BE2C (cell line): ENCODE data around the gene ADAMTS15. TPM values are rescaled to one million over a fixed set of nuclear protein-coding genes. Genes with fewer than 3 reads are reported as not detected.
A peak's percentile ranks its signal among the peaks of the same experiment; 100 is the strongest.

ENCODE experiments used
- DNase-seq: peaks from one replicate; pipeline ENCODE4 v3.0.0-alpha.2; 2020
- H3K27me3 ChIP-seq: fragments of 250-450 bp; sonication (Bioruptor Pico); 2 replicates; pipeline ENCODE4 v1.5.1; 2020; ENCODE audit warnings: mild to moderate bottlenecking
- H3K36me3 ChIP-seq: fragments of 250-450 bp; sonication (Bioruptor Pico); 2 replicates; pipeline ENCODE4 v1.5.1; 2020; ENCODE audit warnings: mild to moderate bottlenecking
- H3K4me1 ChIP-seq: fragments of 250-450 bp; sonication (Bioruptor Pico); 2 replicates; pipeline ENCODE4 v1.5.1; 2020
- H3K4me3 ChIP-seq: 2 replicates; pipeline ENCODE4 v1.5.1; 2011; ENCODE audit warnings: low read depth, low read length
- H3K9me3 ChIP-seq: fragments of 250-450 bp; sonication (Bioruptor Pico); 2 replicates; pipeline ENCODE4 v1.5.1; 2020
- polyA plus RNA-seq: library from polyadenylated mRNA; unstranded; fragments of >200 nt; gene quantifications from one replicate; pipeline ENCODE4 v1.2.1, GENCODE V29; 2012; ENCODE audit warnings: low read depth, missing spikeins; ENCODE audit not compliant: insufficient read length, insufficient read depth
- TF ChIP-seq, protein P1 (sequence below): IDR thresholded peaks from 2 replicates; pipeline ENCODE4 v1.5.1; 2012; ENCODE audit warnings: mild to moderate bottlenecking, low read depth, low read length

The ADAMTS15 gene
- polyA plus RNA-seq = 0.99 TPM

DNA sequence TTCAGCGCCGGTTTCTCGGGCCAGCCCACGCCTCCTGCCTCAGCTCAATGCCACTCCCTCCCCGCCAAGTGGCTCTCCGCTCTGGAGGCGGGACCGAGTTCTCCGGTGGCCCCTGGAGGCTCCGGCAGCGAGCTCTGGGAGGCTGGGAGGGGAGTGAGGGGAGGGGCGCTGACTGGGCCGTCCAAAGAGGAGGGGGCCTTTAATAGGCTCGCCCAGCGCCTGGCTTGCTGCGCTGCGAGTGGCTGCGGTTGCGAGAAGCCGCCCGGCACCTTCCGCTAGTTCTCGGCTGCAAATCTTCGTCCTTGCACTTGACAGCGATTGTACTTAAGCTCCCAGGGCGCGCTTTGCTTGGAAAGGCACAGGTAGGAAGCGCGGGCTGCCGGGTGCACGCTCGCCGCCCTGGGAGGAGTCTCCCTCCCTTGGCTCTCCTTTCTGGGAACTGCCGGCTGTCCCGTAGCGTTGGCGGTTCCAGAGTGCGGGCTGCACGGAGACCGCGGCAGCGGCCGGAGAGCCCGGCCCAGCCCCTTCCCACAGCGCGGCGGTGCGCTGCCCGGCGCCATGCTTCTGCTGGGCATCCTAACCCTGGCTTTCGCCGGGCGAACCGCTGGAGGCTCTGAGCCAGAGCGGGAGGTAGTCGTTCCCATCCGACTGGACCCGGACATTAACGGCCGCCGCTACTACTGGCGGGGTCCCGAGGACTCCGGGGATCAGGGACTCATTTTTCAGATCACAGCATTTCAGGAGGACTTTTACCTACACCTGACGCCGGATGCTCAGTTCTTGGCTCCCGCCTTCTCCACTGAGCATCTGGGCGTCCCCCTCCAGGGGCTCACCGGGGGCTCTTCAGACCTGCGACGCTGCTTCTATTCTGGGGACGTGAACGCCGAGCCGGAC is at the start of gene ADAMTS15:
ADAMTS15 (plus strand) TSS at position 230 of the 894 bp plus-strand sequence; CDS start at position 559, 329 bp downstream.
- H3K9me3 ChIP-seq = no peaks in the 10 kb centered on the region
- H3K36me3 ChIP-seq = no peaks in the 10 kb centered on the region
- TF ChIP-seq, protein P1, sequence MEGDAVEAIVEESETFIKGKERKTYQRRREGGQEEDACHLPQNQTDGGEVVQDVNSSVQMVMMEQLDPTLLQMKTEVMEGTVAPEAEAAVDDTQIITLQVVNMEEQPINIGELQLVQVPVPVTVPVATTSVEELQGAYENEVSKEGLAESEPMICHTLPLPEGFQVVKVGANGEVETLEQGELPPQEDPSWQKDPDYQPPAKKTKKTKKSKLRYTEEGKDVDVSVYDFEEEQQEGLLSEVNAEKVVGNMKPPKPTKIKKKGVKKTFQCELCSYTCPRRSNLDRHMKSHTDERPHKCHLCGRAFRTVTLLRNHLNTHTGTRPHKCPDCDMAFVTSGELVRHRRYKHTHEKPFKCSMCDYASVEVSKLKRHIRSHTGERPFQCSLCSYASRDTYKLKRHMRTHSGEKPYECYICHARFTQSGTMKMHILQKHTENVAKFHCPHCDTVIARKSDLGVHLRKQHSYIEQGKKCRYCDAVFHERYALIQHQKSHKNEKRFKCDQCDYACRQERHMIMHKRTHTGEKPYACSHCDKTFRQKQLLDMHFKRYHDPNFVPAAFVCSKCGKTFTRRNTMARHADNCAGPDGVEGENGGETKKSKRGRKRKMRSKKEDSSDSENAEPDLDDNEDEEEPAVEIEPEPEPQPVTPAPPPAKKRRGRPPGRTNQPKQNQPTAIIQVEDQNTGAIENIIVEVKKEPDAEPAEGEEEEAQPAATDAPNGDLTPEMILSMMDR = no peak
- peaks cover 34% of the 10 kb centered on the region for H3K27me3 ChIP-seq
- no peaks in the 10 kb centered on the region for H3K4me1 ChIP-seq
- peak; percentile 90 for DNase-seq
- peak within 1 kb of the TSS; percentile 57 for H3K4me3 ChIP-seq

GRCh38 chr11:130399196-130399595 is 49.2 kb upstream of the ADAMTS15 start:
- Histone ChIP-seq H3K36me3 (no peaks in the 10 kb centered on the region), H3K27me3 (no peaks in the 10 kb centered on the region), H3K9me3 (no peaks in the 10 kb centered on the region), H3K4me1 (no peaks in the 10 kb centered on the region), H3K4me3 (no peak overlapping the region)
- TF ChIP-seq, protein P1 = no peak
- no peak for DNase-seq

GRCh38 chr11:130400781-130401483 is 47.5 kb upstream of the ADAMTS15 start:
- TF ChIP-seq, protein P1 = no peak
- Histone ChIP-seq H3K4me1 (no peaks in the 10 kb centered on the region), H3K36me3 (no peaks in the 10 kb centered on the region), H3K27me3 (no peaks in the 10 kb centered on the region), H3K4me3 (no peak overlapping the region), H3K9me3 (no peaks in the 10 kb centered on the region)
- DNase-seq = no peak

DNA sequence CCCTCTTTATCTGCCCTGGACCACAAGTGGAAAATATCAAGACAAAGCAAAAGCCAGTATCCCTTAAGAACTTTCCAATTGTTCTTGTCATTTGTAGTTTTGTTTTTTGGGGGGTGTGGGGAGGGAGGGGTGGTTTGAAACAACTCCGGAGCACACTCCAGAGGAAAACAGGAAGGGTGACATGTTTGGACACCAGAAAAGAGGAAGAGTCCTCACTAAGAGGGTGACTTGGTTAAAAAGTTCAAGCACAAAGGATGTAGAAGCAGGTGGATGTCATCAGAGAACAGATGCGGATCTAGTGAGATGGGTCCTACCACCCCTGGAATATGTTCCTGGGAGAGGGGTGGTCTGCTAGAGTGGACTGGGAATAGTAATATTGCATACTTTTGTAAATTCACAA is 45.9 kb upstream of the ADAMTS15 start:
- no peaks in the 10 kb centered on the region for H3K9me3 ChIP-seq
- H3K27me3 ChIP-seq = no peaks in the 10 kb centered on the region
- TF ChIP-seq, protein P1 = no peak
- H3K4me3 ChIP-seq = no peak overlapping the region
- no peaks in the 10 kb centered on the region for H3K4me1 ChIP-seq
- no peak for DNase-seq
- H3K36me3 ChIP-seq = no peaks in the 10 kb centered on the region

DNA sequence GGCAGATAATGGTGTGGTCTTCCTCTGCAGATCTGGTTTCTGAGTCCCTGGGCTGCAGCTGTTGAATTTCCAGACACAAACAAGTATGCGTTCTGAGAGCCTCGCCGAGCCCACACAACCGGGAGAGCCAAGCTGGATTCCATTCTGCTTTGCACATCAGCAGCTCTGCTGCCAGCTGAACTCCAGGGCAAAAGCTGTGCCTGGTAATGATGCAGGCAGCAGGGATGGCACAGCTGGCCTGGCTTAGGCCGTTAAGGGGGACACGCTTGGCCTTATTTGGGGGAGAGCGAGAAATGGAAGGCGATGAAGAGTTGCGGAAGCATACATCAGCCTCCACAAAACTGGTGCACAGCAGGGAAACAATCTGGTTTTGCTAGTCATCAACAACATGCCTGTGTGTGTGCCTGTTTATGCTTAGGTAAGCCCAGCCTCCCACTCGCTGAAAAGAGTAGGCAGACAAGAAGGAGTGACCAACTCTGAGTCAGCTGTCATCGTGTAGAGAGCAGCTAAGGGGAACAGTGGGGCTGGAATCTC is 45.1 kb upstream of the ADAMTS15 start:
- TF ChIP-seq, protein P1 = no peak
- no peaks in the 10 kb centered on the region for H3K36me3 ChIP-seq
- H3K4me3 ChIP-seq = no peak overlapping the region
- H3K27me3 ChIP-seq = no peaks in the 10 kb centered on the region
- no peaks in the 10 kb centered on the region for H3K4me1 ChIP-seq
- no peaks in the 10 kb centered on the region for H3K9me3 ChIP-seq
- no peak for DNase-seq
